Activated CD4-positive, alpha-beta T cell treated with anti-CD3 and anti-CD28 coated beads, Interleukin-2, Interleukin-4, amounts not matched to agents 100 ng/mL and 50 ng/mL, durations not matched to agents 16 hours and 8 hours (primary cell): ENCODE measurements around the gene CEP76.
"Not testable (repeated sequence)": the region's sequence is repeated elsewhere in the genome, so short reads cannot be mapped to it uniquely, and the experiment has no call there.

Experiments used
- DNase-seq: peaks from one replicate; pipeline ENCODE4 v3.0.0-alpha.2; 2020; ENCODE audit warnings: low spot score

CEP76 gene

GRCh38 chr18:12703096-12703567, 609 bp upstream of the CEP76 start:
- no peak for DNase-seq

GRCh38 chr18:12701161-12701560, 1.4 kb downstream of the CEP76 start:
- DNase-seq: no peak

DNA sequence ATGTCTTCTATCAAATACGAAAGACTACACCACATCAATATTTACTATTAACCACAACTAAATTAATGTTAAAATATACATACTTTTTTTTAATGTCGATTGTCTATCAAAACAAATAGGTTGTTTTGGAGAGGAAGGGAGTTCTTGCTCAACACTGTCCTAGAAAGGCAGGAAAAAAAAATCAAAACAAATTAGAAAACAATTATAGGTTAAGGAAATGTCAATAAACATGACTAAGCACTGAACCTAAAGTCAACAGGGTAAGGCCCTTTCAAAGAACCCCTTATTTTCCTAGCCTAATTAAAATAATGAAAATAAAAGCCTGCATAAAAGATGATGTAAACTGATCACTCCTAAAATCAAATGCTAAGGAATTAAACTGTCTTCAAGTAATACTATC, 2.8 kb downstream of the CEP76 start:
- DNase-seq: no peak

GRCh38 chr18:12694032-12694431, 8.5 kb downstream of the CEP76 start:
- DNase-seq: peak; percentile 38

GRCh38 chr18:12692206-12692605, 10.3 kb downstream of the CEP76 start:
- no peak for DNase-seq

- no peak for DNase-seq
These were observed 13.2 kb downstream of the CEP76 start for GRCh38 chr18:12689256-12689850.

- DNase-seq: no peak
These were observed 16.4 kb downstream of the CEP76 start for GRCh38 chr18:12686100-12686499.

DNA sequence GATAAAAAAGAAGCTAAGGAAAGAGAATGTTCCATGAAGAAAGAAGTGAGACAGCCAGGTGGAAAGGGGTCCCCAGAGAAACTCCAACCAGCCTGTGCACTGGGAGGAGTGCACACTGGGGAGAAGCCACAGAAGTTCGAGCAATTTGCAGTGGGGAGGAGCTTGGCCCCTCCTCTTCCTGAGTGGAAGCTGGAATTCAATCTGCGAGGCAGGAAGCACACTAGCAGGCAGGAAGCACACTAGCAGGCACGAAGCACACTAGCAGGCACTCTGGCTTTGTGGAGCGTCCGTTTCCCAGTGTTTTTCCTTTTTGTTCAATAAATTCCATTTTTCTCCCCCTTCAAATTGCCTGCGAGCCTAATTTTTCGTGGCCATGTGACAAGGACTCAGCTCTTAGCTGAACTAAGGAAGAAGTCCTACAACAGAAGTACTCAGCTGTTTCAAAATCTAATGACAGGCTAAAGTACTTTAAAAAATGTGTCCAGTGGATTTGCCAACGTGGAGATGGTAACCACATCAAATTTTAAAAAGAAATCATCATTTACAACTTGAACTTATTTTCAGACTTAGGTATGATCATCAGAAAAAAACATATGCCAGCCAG, 23.2 kb downstream of the CEP76 start:
- DNase-seq: no peak

- DNase-seq: no peak
These were observed 34.5 kb downstream of the CEP76 start for GRCh38 chr18:12668041-12668440.

GRCh38 chr18:12659904-12660605, 42.5 kb downstream of the CEP76 start:
- peak; percentile 60 for DNase-seq

- DNase-seq: no peak
These were observed 43.9 kb downstream of the CEP76 start for GRCh38 chr18:12658426-12659138.

- peak; percentile 22 for DNase-seq
These were observed 44.7 kb downstream of the CEP76 start, which contains the start of gene SPIRE1 for GRCh38 chr18:12657684-12658425. TSS of gene SPIRE1 (minus strand) at chr18:12658107. CDS start at chr18:12657866, 241 bp downstream.

GRCh38 chr18:12656938-12657683, 45.4 kb downstream of the CEP76 start:
- DNase-seq: peak; percentile 13

DNA sequence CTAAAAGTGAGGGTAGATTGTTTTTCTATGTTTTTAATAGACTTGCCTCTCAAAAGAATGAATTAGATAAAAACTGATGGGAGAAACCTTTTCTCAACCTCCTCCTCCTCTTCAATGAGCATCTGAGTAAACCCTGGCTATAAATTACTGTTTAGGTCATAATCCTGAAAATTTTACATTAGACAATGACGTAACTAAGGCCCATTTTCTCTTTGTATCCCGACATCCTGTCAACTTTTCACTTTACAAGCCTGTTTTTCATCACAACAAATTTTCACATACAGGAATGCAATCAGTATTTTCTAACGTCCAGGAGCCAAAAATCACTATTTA, 46.0 kb downstream of the CEP76 start:
- no peak for DNase-seq

DNA sequence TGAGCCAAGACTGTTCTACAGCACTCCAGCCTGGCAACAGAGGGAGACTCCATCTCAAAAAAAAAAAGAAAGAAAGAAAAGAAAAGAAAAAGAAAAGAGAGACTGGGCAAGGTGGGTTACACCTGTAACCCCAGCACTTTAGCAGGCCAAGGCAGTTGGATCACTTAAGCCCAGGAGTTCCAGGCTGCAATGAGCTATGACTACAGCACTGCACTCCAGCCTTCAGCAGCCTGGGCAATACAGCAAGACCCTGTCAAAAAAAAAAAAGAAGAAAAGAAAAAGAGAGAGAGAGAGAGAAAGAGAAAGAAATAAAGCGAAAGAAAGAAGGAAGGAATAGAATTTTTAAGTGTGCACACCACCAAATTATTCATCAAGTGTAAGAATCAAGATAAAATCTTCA, 47.6 kb downstream of the CEP76 start:
- DNase-seq: no peak

GRCh38 chr18:12652861-12653401, 49.6 kb downstream of the CEP76 start:
- peak; percentile 57 for DNase-seq

DNA sequence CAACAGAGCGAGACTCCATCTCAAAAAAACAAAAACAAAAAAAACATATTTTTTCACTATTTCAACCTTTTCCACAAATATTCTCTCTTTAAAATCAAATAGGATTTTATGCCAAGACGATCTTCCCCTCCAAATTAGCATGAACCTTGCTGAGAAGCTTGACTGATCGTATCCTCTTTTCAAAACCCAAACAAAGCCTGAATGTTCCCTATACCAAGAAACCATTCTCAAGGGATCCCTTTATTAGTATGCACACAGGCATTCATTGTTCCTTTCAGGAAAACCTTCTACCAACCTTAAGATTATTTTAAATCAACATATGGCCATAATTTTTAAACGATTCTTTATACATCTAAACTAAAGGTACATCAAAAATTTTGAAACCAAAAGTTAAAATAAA, 50.9 kb downstream of the CEP76 start:
- no peak for DNase-seq

GRCh38 chr18:12647773-12648172, 54.8 kb downstream of the CEP76 start:
- no peak for DNase-seq

- no peak for DNase-seq
These were observed 56.7 kb downstream of the CEP76 start for GRCh38 chr18:12645751-12646203.

DNA sequence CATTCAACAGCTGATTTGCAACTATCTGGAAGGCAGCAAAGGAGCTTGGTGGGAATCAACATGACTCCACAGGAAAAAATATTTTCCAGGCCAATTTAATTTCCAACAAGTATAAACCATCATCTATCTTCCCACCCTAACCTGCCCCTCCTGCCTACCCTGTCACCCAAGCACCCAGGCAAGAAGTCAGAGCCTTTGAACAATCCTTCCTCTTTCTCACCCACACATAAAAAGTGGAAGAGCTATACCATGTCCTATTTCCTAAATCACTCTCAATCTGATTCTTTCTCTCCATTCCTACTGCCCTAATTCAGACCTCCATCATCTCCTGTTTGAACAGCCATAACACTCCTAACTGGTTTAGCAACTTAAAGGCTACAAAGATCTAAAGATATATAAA, 57.3 kb downstream of the CEP76 start:
- no peak for DNase-seq

DNA sequence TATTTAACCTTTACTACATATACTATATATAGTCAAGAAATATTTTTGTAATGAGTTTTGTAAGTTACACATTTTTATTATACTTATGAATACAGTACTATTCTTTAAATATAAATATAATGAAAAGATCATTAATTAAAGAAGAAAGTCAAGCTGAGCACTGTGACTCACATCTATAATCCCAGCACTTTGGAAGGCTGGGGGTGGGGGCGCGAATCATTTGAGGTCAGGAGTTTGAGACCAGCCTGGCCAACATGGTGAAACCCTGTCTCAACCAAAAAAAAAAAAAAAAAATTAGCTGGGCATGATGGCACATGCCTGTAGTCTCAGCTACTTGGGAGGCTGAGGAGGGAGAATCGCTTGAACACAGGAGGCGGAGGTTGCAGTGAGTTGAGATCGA, 58.8 kb downstream of the CEP76 start:
- DNase-seq: not testable (repeated sequence)
